GM19099 (cell line): ENCODE data around the gene SLC25A22.

Source experiments
- POLR2A ChIP-seq: IDR thresholded peaks from 3 replicates; pipeline ENCODE4 v1.6.1; 2011; ENCODE audit warnings: low read depth; ENCODE audit not compliant: insufficient read length; ENCODE audit errors: extremely low read depth

The SLC25A22 gene

DNA sequence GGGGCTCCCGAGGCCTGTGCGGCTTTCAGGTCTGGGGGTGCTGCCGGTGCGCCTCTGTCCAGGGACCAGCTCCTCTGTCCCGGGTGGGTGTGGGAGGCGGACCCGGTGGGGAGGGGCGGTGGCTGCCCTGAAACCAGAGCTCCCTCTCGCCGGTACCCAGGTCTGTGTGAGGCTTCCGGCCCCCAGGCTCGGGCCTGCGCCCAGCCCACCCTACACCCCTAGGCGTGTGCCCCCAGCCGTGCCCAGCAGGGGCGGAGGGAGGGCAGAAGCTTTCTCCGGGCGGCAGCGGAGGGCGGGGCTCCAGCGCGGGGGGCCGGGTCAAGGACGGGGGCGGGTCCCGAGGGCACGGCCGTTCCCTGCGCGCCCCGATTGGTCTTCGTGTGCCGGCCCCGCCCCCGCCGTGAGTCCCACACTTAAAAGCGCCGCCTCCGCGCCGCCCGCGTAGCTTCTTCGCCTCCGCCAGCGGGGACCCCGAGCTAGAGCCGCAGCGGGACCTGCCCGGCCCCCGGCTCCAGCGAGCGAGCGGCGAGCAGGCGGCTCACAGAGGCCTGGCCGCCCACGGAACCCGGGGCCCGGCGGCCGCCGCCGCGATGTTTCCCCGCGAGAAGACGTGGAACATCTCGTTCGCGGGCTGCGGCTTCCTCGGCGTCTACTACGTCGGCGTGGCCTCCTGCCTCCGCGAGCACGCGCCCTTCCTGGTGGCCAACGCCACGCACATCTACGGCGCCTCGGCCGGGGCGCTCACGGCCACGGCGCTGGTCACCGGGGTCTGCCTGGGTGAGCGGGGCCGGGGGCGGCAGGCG lies 21.2 kb upstream of the SLC25A22 start:
- TF ChIP-seq POLR2A, result peak; percentile 88

DNA sequence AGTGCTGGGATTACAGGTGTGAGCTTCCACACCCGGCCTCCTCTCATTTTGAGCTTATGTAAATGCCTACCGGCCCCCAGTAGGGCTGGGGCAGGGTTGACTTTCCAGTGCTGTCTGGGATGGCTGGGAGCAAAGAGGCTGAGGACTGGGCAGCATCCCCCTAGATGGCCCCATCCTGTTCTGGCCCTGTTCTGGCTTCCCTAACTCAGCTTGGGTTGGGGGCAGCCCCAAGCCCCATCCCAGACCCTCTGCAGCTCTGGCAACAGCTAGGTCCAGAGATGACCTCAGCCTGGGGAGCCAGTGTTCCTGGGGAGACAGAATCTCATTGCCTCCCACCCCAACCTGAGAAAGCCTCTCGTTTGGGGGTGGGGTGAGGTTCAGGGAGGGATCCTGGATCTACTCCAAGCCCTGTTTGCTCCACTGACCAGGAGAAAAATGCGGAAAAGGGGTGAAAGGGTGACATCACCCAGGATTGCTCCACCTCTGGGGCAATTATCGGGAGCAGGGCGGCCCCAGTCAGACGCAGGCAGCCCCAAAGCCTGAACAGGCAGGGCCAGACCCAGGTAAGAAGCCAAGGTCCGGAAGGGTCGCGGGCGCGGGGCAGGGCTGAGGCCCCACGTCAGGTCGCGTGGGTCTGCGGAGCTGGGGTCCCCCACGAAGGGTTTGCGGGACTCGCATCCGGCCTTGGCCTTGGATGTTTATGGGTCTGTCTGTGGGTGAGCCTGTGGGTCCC lies 20.5 kb upstream of the SLC25A22 start, which contains the start of gene PNPLA2:
TSS of gene PNPLA2 (plus strand) at position 519 of the 733 bp plus-strand sequence. CDS start 805 bp downstream, outside the sequence.
- TF ChIP-seq POLR2A, result no peak

DNA sequence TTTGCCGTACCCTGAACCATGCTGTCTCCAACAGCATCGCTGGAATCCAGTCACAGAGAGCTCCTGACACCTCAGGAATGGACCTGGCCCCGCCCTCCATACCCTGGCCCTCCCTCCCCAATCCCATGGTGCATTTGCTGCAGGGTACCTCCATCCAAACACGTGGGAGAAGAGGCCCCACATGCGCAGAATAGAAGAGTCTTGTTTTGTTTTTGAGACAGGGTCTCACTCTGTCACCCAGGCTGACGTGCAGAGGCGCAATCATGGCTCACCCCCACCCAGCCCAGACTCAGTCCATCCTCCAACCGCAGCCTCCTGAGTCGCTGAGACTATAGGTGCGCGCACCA lies 18.3 kb upstream of the SLC25A22 start:
- TF ChIP-seq POLR2A, result no peak

DNA sequence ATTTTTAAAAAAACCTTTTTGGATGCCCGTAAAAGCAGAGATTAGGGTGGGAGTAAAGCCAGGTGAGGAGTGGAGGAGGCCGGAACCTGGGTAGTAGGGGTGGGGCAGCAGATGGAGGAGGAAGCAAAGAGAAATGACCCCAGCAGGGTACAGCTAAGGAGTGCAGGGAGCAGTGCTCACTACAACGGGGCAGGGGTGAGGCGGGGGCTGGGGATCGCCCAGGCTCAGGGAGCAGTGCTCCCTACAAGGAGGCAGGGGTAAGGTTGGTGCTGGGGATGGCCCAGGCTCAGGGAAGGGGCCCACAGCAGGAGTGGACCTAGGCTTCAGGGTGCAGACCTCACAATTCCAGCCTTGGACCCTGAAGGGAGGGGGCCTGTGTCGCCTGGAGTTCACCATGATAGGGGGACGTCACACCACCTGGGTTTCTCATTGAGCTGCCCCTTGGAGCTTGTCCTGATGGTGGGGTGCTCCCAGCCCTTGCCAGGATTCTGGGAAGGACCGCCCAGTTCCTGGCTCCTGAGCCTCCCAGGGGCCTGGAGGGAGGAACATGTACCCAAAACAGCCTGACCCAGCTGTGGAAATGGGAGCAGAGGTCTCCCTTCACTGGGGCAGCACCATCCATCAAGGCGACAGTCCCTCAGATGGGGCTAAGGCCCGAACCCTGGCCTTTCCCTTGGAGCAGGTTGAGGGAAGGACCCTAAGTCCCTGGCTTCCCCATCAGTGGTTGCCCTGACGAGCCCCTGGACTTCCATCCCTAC lies 17.8 kb upstream of the SLC25A22 start:
- no peak for TF ChIP-seq POLR2A

DNA sequence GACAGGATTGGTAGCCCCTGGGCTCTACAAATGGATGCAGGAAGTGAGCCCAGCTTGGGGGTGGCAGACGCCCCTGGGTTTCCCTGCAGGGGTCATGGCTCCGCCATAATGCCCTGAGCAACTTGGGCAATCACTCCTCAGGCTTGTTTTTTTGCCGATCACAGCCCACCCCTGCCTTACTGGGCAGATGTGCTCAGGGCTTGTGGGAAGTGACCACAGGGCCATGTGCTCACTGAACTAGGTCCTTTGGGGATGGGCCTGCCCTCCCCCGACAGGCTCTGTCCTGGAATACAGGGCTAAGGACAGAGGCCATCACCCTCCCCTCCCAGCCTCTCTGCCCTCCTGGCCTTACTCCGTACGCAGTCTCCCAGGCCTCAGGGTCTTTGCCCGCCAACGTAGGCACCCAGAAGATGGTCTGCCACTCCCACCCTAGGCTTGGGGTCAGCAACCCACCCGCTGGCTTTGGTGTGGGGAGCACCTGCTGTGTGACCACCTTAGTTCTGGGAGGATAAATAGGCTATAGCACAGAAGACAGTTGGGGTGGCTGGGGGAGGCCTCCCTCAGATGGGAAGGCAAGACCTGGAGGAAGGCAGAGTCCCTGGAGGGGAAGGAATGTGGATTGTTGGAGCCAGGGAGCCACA lies 15.5 kb upstream of the SLC25A22 start:
- TF ChIP-seq POLR2A, result no peak

DNA sequence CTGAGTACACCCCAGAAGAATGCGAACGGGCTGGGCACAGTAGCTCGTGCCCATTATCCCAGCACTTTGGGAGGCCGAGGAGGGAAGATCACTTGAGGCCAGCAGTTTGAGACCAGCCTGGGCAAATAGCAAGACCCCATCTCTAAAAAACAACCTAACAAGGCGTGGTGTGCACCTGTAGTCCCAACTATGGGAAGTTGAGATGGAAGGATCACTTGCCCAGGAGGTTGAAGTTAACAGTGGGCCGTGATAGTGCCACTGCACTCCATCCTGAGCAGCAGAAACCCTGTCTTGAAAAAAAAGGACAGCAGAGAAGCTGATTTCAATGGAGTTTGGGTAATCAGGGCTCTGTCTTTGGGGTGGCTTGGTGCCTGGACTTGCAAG lies 15.0 kb upstream of the SLC25A22 start:
- peak; percentile 7 for TF ChIP-seq POLR2A

DNA sequence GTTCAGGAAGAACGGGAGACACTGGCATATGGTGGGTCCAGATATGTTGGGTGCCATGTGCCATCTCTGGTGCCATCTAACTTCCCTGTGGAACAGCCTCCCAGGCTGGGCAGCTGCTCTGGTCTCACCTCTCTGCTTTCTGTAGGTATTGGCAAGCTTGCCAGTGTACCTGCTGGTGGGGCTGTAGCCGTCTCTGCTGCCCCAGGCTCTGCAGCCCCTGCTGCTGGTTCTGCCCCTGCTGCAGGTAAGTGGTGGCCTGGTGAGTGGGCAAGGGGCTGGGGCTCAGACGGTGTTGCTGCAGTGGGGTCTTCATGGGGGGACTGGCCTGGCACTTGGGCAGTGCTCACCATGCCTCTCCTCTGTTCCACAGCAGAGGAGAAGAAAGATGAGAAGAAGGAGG lies 14.3 kb upstream of the SLC25A22 start:
- TF ChIP-seq POLR2A, result no peak

DNA sequence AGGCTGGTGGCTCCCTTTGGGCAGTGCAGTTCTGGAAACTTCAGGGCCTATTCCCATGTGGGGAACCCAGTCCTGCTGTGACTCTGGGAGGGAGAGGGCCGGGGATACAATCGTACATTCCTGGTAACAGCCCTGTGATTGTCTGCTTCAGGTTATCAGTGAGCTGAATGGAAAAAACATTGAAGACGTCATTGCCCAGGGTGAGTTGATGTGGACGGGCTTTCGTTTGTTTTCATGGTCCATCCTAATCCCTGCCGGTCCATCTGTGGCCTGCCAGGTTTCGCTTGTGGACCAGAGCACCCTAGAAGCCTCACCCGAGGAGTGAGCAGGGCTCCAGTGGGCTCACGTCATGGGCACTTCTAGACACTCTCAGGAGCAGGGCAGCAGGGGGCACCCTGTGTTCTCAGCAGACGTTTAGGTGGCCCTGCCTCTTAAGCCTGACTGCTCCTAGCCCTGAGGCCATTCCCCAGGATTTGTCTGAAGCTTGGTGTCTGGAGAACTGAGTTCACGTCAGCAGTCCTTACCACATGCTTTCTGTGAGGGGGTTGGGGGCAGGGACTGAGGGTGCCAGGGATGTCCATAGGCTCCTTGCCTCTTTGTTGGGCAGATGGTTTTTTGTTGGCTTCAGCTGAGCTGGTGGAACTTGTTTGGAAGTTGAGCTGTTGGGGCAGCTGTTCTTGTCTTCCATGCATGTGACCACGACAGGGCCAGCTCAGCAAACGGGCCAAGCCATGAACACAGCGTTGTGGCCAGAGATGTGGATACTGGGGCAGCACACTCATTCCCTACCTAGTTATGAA lies 13.6 kb upstream of the SLC25A22 start:
- peak; percentile 27 for TF ChIP-seq POLR2A

DNA sequence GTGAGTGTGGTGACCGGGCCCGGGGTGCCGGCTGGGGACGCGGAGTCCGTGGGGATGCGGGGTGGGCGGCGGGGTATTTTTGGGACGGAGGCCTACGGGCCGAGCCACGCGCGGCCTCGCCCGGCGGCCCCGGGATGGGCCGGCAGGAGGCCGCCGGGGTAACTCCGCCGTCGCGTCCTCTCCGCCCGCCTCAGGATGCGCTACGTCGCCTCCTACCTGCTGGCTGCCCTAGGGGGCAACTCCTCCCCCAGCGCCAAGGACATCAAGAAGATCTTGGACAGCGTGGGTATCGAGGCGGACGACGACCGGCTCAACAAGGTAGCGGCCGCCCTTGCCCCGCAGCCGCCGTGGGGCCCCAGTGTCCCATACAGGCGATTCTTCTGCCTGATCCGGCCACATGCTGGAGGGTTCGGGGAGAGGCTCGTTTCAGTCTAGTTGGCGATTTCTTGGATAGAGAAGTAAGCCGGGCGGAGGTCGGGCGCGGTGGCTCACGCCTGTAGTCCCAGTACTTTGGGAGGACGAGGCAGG lies 12.0 kb upstream of the SLC25A22 start:
- TF ChIP-seq POLR2A, result no peak

DNA sequence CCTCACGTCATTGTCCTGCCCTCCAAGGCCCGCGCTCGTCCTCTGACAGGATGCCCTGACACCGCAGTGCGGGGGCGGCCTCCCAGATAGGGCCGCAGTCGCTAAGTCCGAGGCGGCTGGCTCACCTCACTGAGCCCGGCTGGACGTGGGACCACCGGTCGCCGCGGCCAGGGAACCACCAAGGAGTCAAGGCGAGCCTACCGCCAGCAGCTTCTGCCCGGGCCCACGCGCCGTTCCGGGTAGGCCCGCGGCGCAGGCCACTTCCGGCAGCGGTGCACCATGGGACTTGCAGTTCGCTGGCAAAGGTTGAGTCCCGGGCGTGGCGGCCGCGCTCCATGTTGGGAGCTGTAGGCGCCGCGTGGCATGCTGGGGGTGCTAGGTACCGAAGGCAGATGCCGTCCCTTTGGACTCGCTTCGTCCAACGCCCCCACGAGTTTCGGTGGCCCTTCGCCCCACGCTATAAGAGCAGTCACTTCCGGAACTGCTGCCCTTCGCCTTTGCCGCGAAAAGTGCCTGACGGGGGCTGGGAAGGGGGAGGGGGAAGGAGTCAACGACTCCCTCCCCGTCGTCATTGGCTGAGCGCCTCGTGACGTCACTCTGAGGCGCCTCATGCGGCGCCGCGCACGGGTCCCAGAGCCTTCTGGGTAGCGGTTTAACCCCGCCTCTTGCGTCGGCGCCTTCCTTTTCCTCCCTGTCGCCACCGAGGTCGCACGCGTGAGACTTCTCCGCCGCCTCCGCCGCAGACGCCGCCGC lies 11.4 kb upstream of the SLC25A22 start, which contains the start of gene RPLP2:
TSS of gene RPLP2 (plus strand) at position 681 of the 753 bp plus-strand sequence. CDS start 268 bp downstream, outside the sequence.
- TF ChIP-seq POLR2A, result peak; percentile 89

DNA sequence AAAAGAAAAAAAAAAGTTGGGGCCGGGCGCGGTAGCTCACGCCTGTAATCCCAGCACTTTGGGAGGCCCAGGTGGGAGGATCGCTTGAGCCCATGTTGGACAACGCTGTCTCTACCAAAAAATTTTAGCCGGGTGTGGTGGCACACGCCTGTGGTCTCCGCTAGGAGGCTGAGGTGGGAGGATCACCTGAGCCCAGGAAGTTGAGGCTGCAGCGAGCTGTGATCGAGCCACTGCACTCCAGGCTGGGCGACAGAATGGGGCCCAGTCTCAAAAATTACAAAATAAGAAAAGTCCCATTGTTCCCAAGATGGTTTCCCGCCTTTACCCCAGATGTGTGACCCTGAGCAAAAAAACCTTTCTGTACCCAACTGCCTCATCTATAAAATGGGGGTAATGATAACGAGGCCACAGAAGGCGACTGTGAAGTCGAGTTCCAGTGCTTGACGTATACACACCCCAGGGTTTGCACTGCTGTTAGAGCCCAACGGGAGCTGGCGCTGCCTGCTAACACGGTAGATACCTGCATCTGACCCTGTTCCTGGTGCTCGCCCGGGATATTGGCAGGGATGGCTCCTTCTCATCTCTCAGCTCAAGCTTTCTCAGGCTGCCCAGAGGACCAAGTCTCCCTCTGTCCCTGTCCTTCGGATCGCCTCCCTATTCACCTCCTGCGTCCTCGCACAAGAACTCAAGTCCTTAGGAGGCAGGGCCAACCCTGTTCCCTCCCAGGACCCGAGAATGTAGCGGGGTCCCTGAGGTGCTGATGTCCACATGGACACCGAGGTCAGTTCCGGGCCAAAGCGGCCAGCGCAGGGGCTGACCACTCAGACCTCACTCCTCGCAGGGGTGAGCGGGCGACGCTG lies 10.6 kb upstream of the SLC25A22 start:
- no peak for TF ChIP-seq POLR2A

DNA sequence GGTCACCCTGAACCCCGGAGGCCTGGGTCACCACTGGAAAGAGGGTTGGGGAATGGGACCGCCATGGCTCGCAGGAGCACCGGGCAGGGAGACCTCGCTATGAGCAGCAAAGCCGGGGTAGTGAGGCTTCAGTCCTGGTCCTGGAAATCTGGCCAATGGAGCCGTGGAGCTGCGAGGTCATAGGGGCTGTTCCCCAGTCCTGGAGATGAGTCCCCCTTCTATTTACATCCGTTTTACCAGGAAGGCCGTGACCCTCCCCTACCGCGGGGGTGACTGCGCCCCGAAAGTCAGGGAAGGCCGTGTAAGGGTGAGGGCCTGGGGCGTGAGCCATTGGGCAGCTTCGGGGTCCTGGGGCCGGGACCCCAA lies 6.5 kb upstream of the SLC25A22 start:
- TF ChIP-seq POLR2A, result no peak
